Measurements from ENCODE around the gene CLEC20A.

The CLEC20A gene

DNA sequence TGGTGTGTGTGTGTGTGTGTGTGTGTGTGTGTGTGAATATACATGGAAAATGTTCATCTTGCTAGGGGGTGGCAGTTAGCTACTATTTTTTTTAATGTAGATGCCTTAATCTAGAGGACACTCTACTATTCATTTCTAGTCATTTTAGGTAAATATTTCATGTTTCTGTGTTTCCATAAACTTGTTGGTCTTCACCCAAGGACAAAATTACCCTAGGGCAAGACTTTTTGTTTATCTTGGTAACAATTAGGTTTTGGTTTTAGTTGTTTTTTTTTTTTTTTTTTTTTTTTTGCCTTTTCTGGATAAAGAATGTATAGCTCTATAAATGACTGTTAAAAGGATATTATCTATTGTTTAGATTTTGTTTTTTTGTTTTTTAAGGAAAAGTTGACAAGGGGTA lies 32.2 kb downstream of the CLEC20A start:
- Histone ChIP-seq H3K9me3 (replicated peaks in 1 of 2; ENCODE audit: control insufficient read depth in 2 of 2, insufficient read depth in 1 of 2, low read depth in 1 of 2, low read length in 2 of 2) (no peaks in the 10 kb centered on the region), H3K27ac (replicated peaks; ENCODE audit: low read length) (no peak overlapping the region), H3K27me3 (ENCODE audit: control insufficient read depth in 3 of 3, insufficient read depth in 3 of 3, low read depth in 1 of 3, low read length in 3 of 3) (no peaks in the 10 kb centered on the region), H3K36me3 (replicated peaks in 1 of 2; ENCODE audit: control insufficient read depth in 2 of 2, insufficient read depth in 2 of 2, low read length in 2 of 2) (peaks cover 0 to 62% of the 10 kb centered on the region in 2 donors), H3K79me1 (ENCODE audit: low read depth, low read length) (no peaks in the 10 kb centered on the region), H3K4me3 (ENCODE audit: low read length in 2 of 2) (no peak overlapping the region), H4K91ac (ENCODE audit: low read depth, low read length, poor library complexity) (no peak overlapping the region), H2BK120ac (ENCODE audit: low read depth, low read length) (no peak overlapping the region), H2AK5ac (ENCODE audit: low read depth, low read length) (no peak overlapping the region), H2BK12ac (ENCODE audit: low read length) (no peak overlapping the region), H3K23ac (ENCODE audit: low read depth, low read length, poor library complexity) (no peak overlapping the region), H4K8ac (ENCODE audit: low read depth, low read length) (no peak overlapping the region), H3K18ac (ENCODE audit: low read length) (no peak overlapping the region), H3K4me1 (ENCODE audit: control insufficient read depth in 2 of 2, insufficient read depth in 1 of 2, low read depth in 1 of 2, low read length in 2 of 2) (no peaks in the 10 kb centered on the region), H3K4ac (ENCODE audit: low read length) (no peak overlapping the region), H2BK5ac (ENCODE audit: low read length) (no peak overlapping the region), H2BK15ac (ENCODE audit: low read length) (no peak overlapping the region), H3K4me2 (ENCODE audit: insufficient read depth, low read length, poor library complexity, severe bottlenecking) (no peak overlapping the region), H3K9ac (ENCODE audit: low read depth, low read length, poor library complexity) (no peak overlapping the region), H2AFZ (ENCODE audit: low read length) (no peak overlapping the region), H3K14ac (ENCODE audit: low read length) (no peak overlapping the region)
- DNase-seq (ENCODE audit: low spot score), result no peak

DNA sequence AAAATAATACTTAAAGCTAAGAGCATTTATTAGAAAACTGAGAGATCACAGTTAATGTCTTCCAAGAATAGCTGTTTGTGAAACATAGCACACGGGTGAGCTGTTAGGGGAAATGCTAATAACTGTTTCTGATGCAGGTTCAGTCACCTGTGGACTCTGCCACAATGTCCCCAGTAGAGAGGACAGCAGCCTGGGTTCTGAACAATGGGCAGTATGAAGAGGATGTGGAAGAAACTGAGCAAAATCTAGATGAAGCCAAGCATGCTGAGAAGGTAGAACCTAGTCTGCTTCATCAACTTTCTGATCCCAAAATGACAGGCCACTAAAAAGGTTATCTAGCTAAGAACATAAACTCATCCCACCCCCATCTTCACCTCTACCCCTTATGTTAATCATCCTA lies 32.6 kb downstream of the CLEC20A start:
- Histone ChIP-seq H3K4me1 (ENCODE audit: control insufficient read depth in 2 of 2, insufficient read depth in 1 of 2, low read depth in 1 of 2, low read length in 2 of 2) (no peaks in the 10 kb centered on the region), H2AK5ac (ENCODE audit: low read depth, low read length) (no peak overlapping the region), H3K4ac (ENCODE audit: low read length) (no peak overlapping the region), H3K18ac (ENCODE audit: low read length) (no peak overlapping the region), H4K91ac (ENCODE audit: low read depth, low read length, poor library complexity) (no peak overlapping the region), H3K27me3 (ENCODE audit: control insufficient read depth in 3 of 3, insufficient read depth in 3 of 3, low read depth in 1 of 3, low read length in 3 of 3) (no peaks in the 10 kb centered on the region), H2BK12ac (ENCODE audit: low read length) (no peak overlapping the region), H3K14ac (ENCODE audit: low read length) (no peak overlapping the region), H2AFZ (ENCODE audit: low read length) (no peak overlapping the region), H2BK5ac (ENCODE audit: low read length) (no peak overlapping the region), H3K27ac (replicated peaks; ENCODE audit: low read length) (no peak overlapping the region), H2BK120ac (ENCODE audit: low read depth, low read length) (no peak overlapping the region), H3K9ac (ENCODE audit: low read depth, low read length, poor library complexity) (no peak overlapping the region), H2BK15ac (ENCODE audit: low read length) (no peak overlapping the region), H4K8ac (ENCODE audit: low read depth, low read length) (no peak overlapping the region), H3K23ac (ENCODE audit: low read depth, low read length, poor library complexity) (no peak overlapping the region), H3K36me3 (replicated peaks in 1 of 2; ENCODE audit: control insufficient read depth in 2 of 2, insufficient read depth in 2 of 2, low read length in 2 of 2) (peaks cover 0 to 58% of the 10 kb centered on the region in 2 donors), H3K4me2 (ENCODE audit: insufficient read depth, low read length, poor library complexity, severe bottlenecking) (no peak overlapping the region), H3K79me1 (ENCODE audit: low read depth, low read length) (no peaks in the 10 kb centered on the region), H3K4me3 (ENCODE audit: low read length in 2 of 2) (no peak overlapping the region), H3K9me3 (replicated peaks in 1 of 2; ENCODE audit: control insufficient read depth in 2 of 2, insufficient read depth in 1 of 2, low read depth in 1 of 2, low read length in 2 of 2) (no peaks in the 10 kb centered on the region)
- no CpG with 5 or more reads among the region's 1 CpG for WGBS, 2 donors (ENCODE audit: extremely low coverage in 2 of 2, insufficient read length in 2 of 2, insufficient replicate concordance in 1 of 2)
- no peak for DNase-seq (ENCODE audit: low spot score)

- no peak overlapping the region for H3K4me2 ChIP-seq (ENCODE audit: insufficient read depth, low read length, poor library complexity, severe bottlenecking)
- DNase-seq (ENCODE audit: low spot score), result no peak
- WGBS, 2 donors (ENCODE audit: extremely low coverage in 2 of 2, insufficient read length in 2 of 2, insufficient replicate concordance in 1 of 2), result no CpG with 5 or more reads among the region's 4 CpGs
Measured at GRCh38 chr1:178461701-178462100, 35.1 kb downstream of the CLEC20A start.

DNA sequence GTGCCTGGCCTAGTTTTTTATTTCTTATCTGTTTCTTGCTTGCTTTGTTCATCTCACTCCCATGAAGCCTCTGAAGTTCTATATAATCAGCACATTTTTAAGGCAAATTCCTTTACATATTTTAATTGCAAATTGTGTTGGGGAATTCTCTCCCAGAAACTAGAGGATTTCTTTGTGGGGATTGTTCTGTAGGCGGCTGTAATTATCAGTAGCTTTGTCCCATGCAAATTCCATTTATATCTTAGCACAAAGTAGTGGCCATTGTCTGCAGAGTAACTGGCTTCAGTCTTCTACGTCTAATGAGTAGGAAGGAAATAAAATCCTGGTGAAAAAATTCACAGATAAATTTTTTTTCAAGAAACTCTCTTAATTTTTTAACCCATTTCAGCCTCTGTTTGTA lies 35.7 kb downstream of the CLEC20A start:
- H3K9ac ChIP-seq (ENCODE audit: low read depth, low read length, poor library complexity), result no peak overlapping the region
- H3K23ac ChIP-seq (ENCODE audit: low read depth, low read length, poor library complexity), result no peak overlapping the region
- H3K79me1 ChIP-seq (ENCODE audit: low read depth, low read length), result no peaks in the 10 kb centered on the region
- H2BK12ac ChIP-seq (ENCODE audit: low read length), result no peak overlapping the region
- peaks cover 3 to 57% of the 10 kb centered on the region in 2 donors for H3K36me3 ChIP-seq (replicated peaks in 1 of 2; ENCODE audit: control insufficient read depth in 2 of 2, insufficient read depth in 2 of 2, low read length in 2 of 2)
- peak; percentile 8 for DNase-seq (ENCODE audit: low spot score)
- H3K4me1 ChIP-seq (ENCODE audit: control insufficient read depth in 2 of 2, insufficient read depth in 1 of 2, low read depth in 1 of 2, low read length in 2 of 2), result no peaks in the 10 kb centered on the region
- WGBS, 2 donors (ENCODE audit: extremely low coverage in 2 of 2, insufficient read length in 2 of 2, insufficient replicate concordance in 1 of 2), result no CpG with 5 or more reads among the region's 2 CpGs
- no peak overlapping the region for H3K14ac ChIP-seq (ENCODE audit: low read length)
- H3K4me2 ChIP-seq (ENCODE audit: insufficient read depth, low read length, poor library complexity, severe bottlenecking), result no peak overlapping the region
- H3K18ac ChIP-seq (ENCODE audit: low read length), result no peak overlapping the region
- H4K8ac ChIP-seq (ENCODE audit: low read depth, low read length), result no peak overlapping the region
- H3K9me3 ChIP-seq (replicated peaks in 1 of 2; ENCODE audit: control insufficient read depth in 2 of 2, insufficient read depth in 1 of 2, low read depth in 1 of 2, low read length in 2 of 2), result no peaks in the 10 kb centered on the region
- no peak overlapping the region for H2BK5ac ChIP-seq (ENCODE audit: low read length)
- no peak overlapping the region for H2BK120ac ChIP-seq (ENCODE audit: low read depth, low read length)
- no peak overlapping the region for H3K27ac ChIP-seq (replicated peaks; ENCODE audit: low read length)
- H4K91ac ChIP-seq (ENCODE audit: low read depth, low read length, poor library complexity), result no peak overlapping the region
- H2BK15ac ChIP-seq (ENCODE audit: low read length), result no peak overlapping the region
- no peak overlapping the region for H2AK5ac ChIP-seq (ENCODE audit: low read depth, low read length)
- no peak overlapping the region for H3K4me3 ChIP-seq (ENCODE audit: low read length in 2 of 2)
- H3K4ac ChIP-seq (ENCODE audit: low read length), result no peak overlapping the region
- no peak overlapping the region for H2AFZ ChIP-seq (ENCODE audit: low read length)
- no peaks in the 10 kb centered on the region for H3K27me3 ChIP-seq (ENCODE audit: control insufficient read depth in 3 of 3, insufficient read depth in 3 of 3, low read depth in 1 of 3, low read length in 3 of 3)

More at GRCh38 chr1:178461701-178462100, 35.1 kb downstream of the CLEC20A start:
- peaks cover 3 to 57% of the 10 kb centered on the region in 2 donors for H3K36me3 ChIP-seq (replicated peaks in 1 of 2; ENCODE audit: control insufficient read depth in 2 of 2, insufficient read depth in 2 of 2, low read length in 2 of 2)
- H3K9me3 ChIP-seq (replicated peaks in 1 of 2; ENCODE audit: control insufficient read depth in 2 of 2, insufficient read depth in 1 of 2, low read depth in 1 of 2, low read length in 2 of 2), result no peaks in the 10 kb centered on the region
- H3K18ac ChIP-seq (ENCODE audit: low read length), result no peak overlapping the region
- H3K4ac ChIP-seq (ENCODE audit: low read length), result no peak overlapping the region
- no peaks in the 10 kb centered on the region for H3K4me1 ChIP-seq (ENCODE audit: control insufficient read depth in 2 of 2, insufficient read depth in 1 of 2, low read depth in 1 of 2, low read length in 2 of 2)
- no peak overlapping the region for H2BK5ac ChIP-seq (ENCODE audit: low read length)
- H2BK15ac ChIP-seq (ENCODE audit: low read length), result no peak overlapping the region
- no peaks in the 10 kb centered on the region for H3K79me1 ChIP-seq (ENCODE audit: low read depth, low read length)
- no peaks in the 10 kb centered on the region for H3K27me3 ChIP-seq (ENCODE audit: control insufficient read depth in 3 of 3, insufficient read depth in 3 of 3, low read depth in 1 of 3, low read length in 3 of 3)
- no peak overlapping the region for H2AFZ ChIP-seq (ENCODE audit: low read length)
- H4K8ac ChIP-seq (ENCODE audit: low read depth, low read length), result no peak overlapping the region
- H4K91ac ChIP-seq (ENCODE audit: low read depth, low read length, poor library complexity), result no peak overlapping the region
- H3K4me3 ChIP-seq (ENCODE audit: low read length in 2 of 2), result no peak overlapping the region
- H3K27ac ChIP-seq (replicated peaks; ENCODE audit: low read length), result peak overlapping the region; percentile 13
- H3K14ac ChIP-seq (ENCODE audit: low read length), result no peak overlapping the region
- H2AK5ac ChIP-seq (ENCODE audit: low read depth, low read length), result no peak overlapping the region
- H3K9ac ChIP-seq (ENCODE audit: low read depth, low read length, poor library complexity), result no peak overlapping the region
- no peak overlapping the region for H2BK12ac ChIP-seq (ENCODE audit: low read length)
- H2BK120ac ChIP-seq (ENCODE audit: low read depth, low read length), result no peak overlapping the region
- no peak overlapping the region for H3K23ac ChIP-seq (ENCODE audit: low read depth, low read length, poor library complexity)

All from neuronal stem cell (in vitro differentiated cells).